ENCODE measurements around the gene LAMTOR5.
A peak's percentile ranks its signal among the peaks of the same experiment; 100 is the strongest.

Gene LAMTOR5

DNA sequence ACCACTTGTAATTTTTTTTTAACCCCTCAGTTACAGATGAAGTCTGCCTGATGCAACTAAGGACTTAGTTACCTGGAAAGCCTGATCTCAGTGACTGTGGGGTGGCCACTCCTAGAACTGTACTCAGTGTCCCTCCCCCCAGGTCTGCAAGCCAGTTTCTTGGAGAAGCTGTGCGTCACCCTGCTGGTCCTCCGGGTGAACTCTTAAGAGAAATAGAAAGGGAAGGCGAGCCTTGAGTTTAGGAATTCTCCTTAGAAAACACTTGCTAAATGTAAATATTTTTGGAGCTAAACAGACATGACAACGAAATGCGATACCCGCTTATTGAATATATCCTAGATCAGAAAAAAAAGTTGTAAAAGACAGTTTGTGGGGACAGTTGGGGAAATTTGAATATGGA is 17.4 kb downstream of the LAMTOR5 start:
- no peak for DNase-seq (ENCODE audit: low spot score)
- in situ Hi-C loops (cut with MboI; ENCODE audit: low pct_unique_long_range_greater_than_20kb, low sequenced_read_pairs, unreplicated experiment), result no loop called here
- TF ChIP-seq, protein P1, sequence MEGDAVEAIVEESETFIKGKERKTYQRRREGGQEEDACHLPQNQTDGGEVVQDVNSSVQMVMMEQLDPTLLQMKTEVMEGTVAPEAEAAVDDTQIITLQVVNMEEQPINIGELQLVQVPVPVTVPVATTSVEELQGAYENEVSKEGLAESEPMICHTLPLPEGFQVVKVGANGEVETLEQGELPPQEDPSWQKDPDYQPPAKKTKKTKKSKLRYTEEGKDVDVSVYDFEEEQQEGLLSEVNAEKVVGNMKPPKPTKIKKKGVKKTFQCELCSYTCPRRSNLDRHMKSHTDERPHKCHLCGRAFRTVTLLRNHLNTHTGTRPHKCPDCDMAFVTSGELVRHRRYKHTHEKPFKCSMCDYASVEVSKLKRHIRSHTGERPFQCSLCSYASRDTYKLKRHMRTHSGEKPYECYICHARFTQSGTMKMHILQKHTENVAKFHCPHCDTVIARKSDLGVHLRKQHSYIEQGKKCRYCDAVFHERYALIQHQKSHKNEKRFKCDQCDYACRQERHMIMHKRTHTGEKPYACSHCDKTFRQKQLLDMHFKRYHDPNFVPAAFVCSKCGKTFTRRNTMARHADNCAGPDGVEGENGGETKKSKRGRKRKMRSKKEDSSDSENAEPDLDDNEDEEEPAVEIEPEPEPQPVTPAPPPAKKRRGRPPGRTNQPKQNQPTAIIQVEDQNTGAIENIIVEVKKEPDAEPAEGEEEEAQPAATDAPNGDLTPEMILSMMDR (IDR thresholded peaks at IDR 0.05; ENCODE audit: extremely low read depth, insufficient read depth, missing control alignments), result no peak

DNA sequence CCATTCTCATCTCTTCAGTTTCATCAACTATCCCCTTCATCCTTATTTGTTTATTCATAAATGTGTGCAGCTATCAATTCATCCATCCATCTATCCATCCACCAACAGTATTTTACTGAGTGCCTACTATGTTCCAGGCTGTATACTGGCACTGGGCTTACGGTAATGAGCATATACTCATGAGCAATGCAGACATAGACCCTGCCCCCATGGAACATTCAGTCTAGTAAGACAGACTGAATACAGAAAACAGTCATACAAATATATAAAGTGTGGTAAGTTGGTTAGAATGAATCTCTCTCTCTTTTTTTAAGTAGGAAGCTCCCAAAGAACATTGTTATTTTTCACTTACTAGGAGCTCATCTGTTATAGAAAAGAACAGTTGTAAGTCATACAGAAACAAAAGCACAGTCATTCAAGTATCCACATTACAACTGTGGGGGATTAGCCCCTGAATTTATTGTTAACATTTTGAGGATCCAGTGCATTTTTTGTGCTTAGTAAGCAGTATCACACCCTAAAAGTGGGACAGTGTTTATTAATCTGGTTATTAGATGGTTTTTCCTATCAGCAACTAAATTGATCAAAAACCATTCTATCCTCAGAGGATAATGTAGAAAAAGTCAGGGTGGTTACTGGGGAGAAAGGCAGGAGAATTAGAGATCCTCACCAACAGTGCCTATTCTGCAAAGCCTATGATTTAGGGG is 20.3 kb downstream of the LAMTOR5 start:
- no peak for DNase-seq (ENCODE audit: low spot score)
- TF ChIP-seq, protein P1 (IDR thresholded peaks at IDR 0.05; ENCODE audit: extremely low read depth, insufficient read depth, missing control alignments), result no peak
- in situ Hi-C loops (cut with MboI; ENCODE audit: low pct_unique_long_range_greater_than_20kb, low sequenced_read_pairs, unreplicated experiment), result no loop called here

DNA sequence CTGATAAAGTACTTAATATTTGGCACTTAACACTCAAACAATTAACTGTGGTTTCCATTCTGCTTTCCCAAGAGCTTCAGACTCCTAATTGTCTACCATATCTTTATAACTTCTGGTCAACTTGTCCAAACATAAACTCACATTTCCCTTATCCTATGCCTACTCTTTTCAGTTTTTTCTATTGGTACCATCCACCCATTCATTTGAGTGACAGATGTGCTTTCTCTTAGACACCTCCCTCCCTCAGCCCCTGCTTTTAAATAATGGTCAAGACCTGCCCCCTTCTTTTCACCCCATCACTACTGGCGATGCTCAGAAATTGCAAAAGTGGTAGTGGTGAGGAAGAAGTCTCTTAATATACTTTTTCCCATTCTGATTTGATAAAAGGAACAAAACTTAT is 22.1 kb downstream of the LAMTOR5 start:
- DNase-seq (ENCODE audit: low spot score), result no peak
- TF ChIP-seq, protein P1 (IDR thresholded peaks at IDR 0.05; ENCODE audit: extremely low read depth, insufficient read depth, missing control alignments), result no peak
- in situ Hi-C loops (cut with MboI; ENCODE audit: low pct_unique_long_range_greater_than_20kb, low sequenced_read_pairs, unreplicated experiment), result no loop called here

DNA sequence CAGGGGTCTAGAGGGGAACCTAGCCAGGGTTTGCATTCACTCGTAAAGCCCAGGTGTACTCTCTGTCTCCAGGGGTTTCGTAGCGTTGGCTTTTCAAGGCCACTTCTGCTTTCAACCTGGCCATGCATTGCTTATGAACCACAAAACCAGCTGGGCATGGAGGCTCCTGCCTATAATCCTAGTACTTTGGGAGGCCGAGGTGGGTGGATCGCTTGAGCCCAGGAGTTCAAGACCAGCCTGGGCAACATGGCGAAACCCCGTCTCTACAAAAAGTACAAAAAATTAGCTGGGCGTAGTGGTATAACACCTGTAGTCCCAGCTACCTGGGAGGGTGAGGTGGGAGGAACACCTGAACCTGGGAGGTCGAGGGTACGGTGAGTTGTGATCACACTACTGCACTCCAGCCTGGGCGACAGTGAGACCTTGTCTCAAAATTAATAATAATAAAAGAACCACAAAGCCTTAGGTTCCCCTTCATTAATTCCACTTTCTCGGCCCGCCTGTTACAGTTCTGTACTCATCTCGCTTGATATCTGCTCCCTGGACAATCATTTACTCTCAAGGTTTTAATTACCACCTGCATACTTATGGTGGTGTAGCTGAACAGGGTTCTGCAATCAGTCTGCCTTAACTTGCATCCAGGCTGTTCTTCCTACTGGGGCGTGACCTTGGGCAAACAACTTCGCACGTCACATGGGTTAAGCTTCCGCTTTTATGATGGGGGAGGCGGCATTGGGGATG is 22.7 kb downstream of the LAMTOR5 start:
- peak; percentile 26 for DNase-seq (ENCODE audit: low spot score)
- TF ChIP-seq, protein P1 (IDR thresholded peaks at IDR 0.05; ENCODE audit: extremely low read depth, insufficient read depth, missing control alignments), result no peak
- in situ Hi-C loops (cut with MboI; ENCODE audit: low pct_unique_long_range_greater_than_20kb, low sequenced_read_pairs, unreplicated experiment), result no loop called here

DNA sequence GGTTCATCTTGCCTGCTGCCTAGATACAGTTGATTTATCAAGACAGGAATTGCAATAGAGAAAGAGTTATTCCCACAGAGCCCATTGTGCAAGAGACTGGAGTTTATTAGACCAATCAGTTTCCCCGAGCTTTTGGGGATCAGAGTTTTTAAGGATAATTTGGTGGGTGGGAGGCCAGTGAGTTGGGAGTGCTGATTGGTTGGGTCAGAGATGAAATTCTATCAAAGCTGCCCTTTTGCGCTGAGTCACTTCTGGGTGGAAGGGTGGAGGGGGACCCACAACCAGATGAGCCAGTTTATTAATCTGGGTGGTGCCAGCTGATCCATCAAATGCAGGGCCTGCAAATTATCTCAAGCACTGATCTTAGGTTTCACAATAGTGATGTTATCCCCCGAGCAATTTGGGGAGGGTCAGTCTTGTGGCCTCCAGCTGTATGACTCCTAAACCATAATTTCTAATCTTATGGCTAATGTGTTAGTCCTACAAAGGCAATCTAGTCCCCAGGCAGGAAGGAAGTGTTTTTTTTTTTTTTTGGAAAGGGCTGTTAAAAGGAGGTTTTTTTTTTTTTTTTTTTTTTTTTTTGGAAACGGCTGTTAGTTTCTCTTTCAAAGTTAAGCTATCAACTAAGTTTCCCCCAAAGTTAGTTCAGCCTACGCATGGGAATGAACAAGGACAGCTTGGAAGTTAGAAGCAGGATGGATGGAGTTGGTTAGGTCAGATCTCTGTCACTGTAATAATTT is 24.1 kb downstream of the LAMTOR5 start:
- no peak for DNase-seq (ENCODE audit: low spot score)
- TF ChIP-seq, protein P1 (IDR thresholded peaks at IDR 0.05; ENCODE audit: extremely low read depth, insufficient read depth, missing control alignments), result no peak
- in situ Hi-C loops (cut with MboI; ENCODE audit: low pct_unique_long_range_greater_than_20kb, low sequenced_read_pairs, unreplicated experiment), result no loop called here

DNA sequence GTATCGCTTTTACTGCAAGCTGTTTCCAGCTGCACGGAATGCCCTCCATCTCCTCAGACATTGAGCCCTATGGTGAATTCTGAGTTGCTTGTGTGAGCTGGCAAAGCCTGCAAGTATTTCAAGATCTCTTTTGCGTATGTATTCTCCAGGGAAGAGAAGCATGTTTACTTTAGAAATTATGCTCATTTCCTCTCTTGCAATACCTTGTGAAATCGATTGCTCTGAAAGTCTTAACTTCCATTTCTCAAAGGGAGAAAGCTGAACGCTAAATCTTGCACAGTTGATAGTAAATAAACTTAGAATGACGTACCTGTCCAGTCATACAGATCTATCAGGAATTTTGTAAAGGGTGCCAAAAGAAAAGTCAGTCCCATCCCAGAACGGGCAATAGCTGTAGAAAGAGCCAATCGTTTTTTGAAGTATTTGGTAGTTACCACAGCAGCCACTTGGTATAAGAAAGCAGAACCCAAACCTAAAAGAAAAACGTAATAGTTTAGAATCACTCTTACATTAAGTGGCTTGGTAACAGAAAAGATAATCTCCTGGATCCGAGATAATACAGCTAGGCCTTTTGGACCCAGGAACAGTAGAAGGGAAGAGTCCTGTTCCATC is 26.7 kb downstream of the LAMTOR5 start:
- DNase-seq (ENCODE audit: low spot score), result no peak
- TF ChIP-seq, protein P1 (IDR thresholded peaks at IDR 0.05; ENCODE audit: extremely low read depth, insufficient read depth, missing control alignments), result no peak
- in situ Hi-C loops (cut with MboI; ENCODE audit: low pct_unique_long_range_greater_than_20kb, low sequenced_read_pairs, unreplicated experiment), result no loop called here

Measured in GM13977 (cell line).